GM12878 (cell line): ENCODE results near the gene C15orf39. TPM values are rescaled to one million over a fixed set of nuclear protein-coding genes. Genes with fewer than 3 reads are reported as not detected.

ENCODE experiments used
- POLR2A ChIP-seq: IDR thresholded peaks from 2 replicates; pipeline ENCODE4 v1.6.1; 2011; ENCODE audit warnings: low read depth, mild to moderate bottlenecking, low read length
- RELB ChIP-seq: fragments of 450-650 bp; IDR thresholded peaks from 2 replicates; pipeline ENCODE4 v1.6.1; 2017; ENCODE audit warnings: low read depth, mild to moderate bottlenecking, moderate library complexity
- SMAD5 ChIP-seq: IDR thresholded peaks from 2 replicates; pipeline ENCODE4 v1.6.1; 2016; ENCODE audit warnings: antibody characterized with exemption, low read depth
- SMARCA5 ChIP-seq: fragments of 450-650 bp; IDR thresholded peaks from 2 replicates; pipeline ENCODE4 v1.6.1; 2017; ENCODE audit warnings: mild to moderate bottlenecking
- SUPT20H ChIP-seq: IDR thresholded peaks from 2 replicates; pipeline ENCODE4 v1.6.1; 2011; ENCODE audit warnings: low read depth, mild to moderate bottlenecking, low read length, moderate library complexity, borderline replicate concordance; ENCODE audit not compliant: control insufficient read depth
- ZBED1 ChIP-seq: IDR thresholded peaks from 2 replicates; pipeline ENCODE4 v1.6.1; 2016; ENCODE audit warnings: borderline replicate concordance
- polyA plus RNA-seq, 11 experiments: library from polyadenylated mRNA; depleted of rRNA in 4 of 11; unstranded in 6 of 11; stranded (reverse) in 5 of 11; fragments of >200 nt; fragmentation: Nextera tagmentation in 4 of 11; fragmentation: Illumina TruSeq in 1 of 11; extraction: Ambion mirVana in 4 of 11; extraction: Trizol in 1 of 11; gene quantifications; 1 replicate in 1 of 11; 2 replicates in 10 of 11; pipeline versions ENCODE4 v1.2.1 to v1.2.3, GENCODE V29; 2011 to 2016; ENCODE audit warnings: inconsistent platforms in 2 of 11, missing spikeins in 2 of 11, low read depth in 1 of 11
- total RNA-seq, 4 experiments: library from RNA; depleted of rRNA in 3 of 4; stranded (reverse); fragments of >200 nt in 3 of 4; fragmentation: Illumina TruSeq in 1 of 4; extraction: Trizol in 1 of 4; gene quantifications; 2 replicates each; pipeline versions ENCODE4 v1.2.1 to v1.2.3, GENCODE V29; 2013 to 2021
- TF ChIP-seq, protein P1 (sequence below): fragments of 450-650 bp; IDR thresholded peaks from 2 replicates; pipeline ENCODE4 v1.6.1; 2017; ENCODE audit warnings: antibody characterized with exemption, mild to moderate bottlenecking, moderate library complexity

Gene C15orf39
- total and polyA plus RNA-seq, 10 of the 15 experiments (the other 5 are each of a cell fraction or from before 2014, with no cell fraction given) = 2.3 to 139 (median 33.0) TPM

DNA sequence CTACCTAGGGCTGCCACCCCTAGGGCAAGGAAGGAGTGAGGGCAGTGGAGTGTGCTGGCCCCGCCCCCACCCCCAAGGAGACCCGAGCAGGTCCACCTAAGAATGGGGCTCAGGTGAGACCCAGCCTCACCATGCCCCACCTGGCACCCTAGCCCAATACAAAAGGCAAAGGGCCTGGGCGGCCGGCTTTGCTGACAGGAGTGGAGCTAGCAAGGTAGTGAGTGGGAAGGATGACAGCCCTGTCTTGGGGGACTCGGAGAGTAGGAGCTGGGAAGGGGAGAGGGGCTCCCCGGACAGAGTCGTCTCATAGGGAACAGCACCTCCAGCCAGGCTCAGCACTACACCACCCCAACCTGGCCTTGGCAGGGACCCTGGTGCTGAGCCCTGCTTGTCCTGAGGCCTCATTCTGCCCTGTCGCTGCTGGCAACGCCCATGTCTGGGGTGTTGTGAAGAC lies 12.1 kb downstream of the C15orf39 start (continued):
- TF ChIP-seq, protein P1, sequence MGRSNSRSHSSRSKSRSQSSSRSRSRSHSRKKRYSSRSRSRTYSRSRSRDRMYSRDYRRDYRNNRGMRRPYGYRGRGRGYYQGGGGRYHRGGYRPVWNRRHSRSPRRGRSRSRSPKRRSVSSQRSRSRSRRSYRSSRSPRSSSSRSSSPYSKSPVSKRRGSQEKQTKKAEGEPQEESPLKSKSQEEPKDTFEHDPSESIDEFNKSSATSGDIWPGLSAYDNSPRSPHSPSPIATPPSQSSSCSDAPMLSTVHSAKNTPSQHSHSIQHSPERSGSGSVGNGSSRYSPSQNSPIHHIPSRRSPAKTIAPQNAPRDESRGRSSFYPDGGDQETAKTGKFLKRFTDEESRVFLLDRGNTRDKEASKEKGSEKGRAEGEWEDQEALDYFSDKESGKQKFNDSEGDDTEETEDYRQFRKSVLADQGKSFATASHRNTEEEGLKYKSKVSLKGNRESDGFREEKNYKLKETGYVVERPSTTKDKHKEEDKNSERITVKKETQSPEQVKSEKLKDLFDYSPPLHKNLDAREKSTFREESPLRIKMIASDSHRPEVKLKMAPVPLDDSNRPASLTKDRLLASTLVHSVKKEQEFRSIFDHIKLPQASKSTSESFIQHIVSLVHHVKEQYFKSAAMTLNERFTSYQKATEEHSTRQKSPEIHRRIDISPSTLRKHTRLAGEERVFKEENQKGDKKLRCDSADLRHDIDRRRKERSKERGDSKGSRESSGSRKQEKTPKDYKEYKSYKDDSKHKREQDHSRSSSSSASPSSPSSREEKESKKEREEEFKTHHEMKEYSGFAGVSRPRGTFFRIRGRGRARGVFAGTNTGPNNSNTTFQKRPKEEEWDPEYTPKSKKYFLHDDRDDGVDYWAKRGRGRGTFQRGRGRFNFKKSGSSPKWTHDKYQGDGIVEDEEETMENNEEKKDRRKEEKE = no peak
- TF ChIP-seq POLR2A (peak; percentile 41), ZBED1 (0 out of 2 replicates have a peak, but pooled peaks have one; percentile 31), SMAD5 (peak; percentile 53; the same call in 1 of the 2 replicates), RELB (no peak), SUPT20H (no peak), SMARCA5 (no peak)
- TF ChIP-seq, all 136 proteins: peak for 6
